Subcutaneous abdominal adipose tissue (tissue), 5 donors: ENCODE data around the gene PABPN1.
A peak's percentile ranks its signal among the peaks of the same experiment; 100 is the strongest.

ENCODE experiments used
- H3K27ac ChIP-seq: one replicate; pipeline ENCODE4 v1.7.0; 2013; ENCODE audit warnings: low read depth, mild to moderate bottlenecking, inconsistent platforms, low read length, moderate library complexity
- H3K27me3 ChIP-seq, 5 donors: one replicate each; pipeline ENCODE4 v1.7.0; 2013; ENCODE audit warnings: low read length in 5 of 5, inconsistent platforms in 1 of 5; ENCODE audit not compliant: control insufficient read depth in 5 of 5, insufficient read depth in 4 of 5
- H3K36me3 ChIP-seq, 5 donors: one replicate each; pipeline ENCODE4 v1.7.0; 2013; ENCODE audit warnings: low read length in 5 of 5; ENCODE audit not compliant: control insufficient read depth in 5 of 5, insufficient read depth in 5 of 5
- H3K4me1 ChIP-seq, 5 donors: one replicate each; pipeline ENCODE4 v1.7.0; 2013; ENCODE audit warnings: low read length in 5 of 5, mild to moderate bottlenecking in 3 of 5, moderate library complexity in 1 of 5; ENCODE audit not compliant: control insufficient read depth in 5 of 5, insufficient read depth in 5 of 5
- H3K4me3 ChIP-seq, 5 donors: one replicate each; pipeline ENCODE4 v1.7.0; 2013; ENCODE audit warnings: low read length in 5 of 5, low read depth in 1 of 5
- H3K9ac ChIP-seq, 5 donors: one replicate each; pipeline ENCODE4 v1.7.0; 2013; ENCODE audit warnings: low read length in 5 of 5, mild to moderate bottlenecking in 4 of 5, moderate library complexity in 3 of 5
- H3K9me3 ChIP-seq, 5 donors: one replicate each; pipeline ENCODE4 v1.7.0; 2013; ENCODE audit warnings: low read length in 5 of 5; ENCODE audit not compliant: control insufficient read depth in 5 of 5
- donor health status: healthy.
- donor health status: healthy.
- donor health status: healthy.
- donor health status: healthy.
- donor health status: healthy.

PABPN1 gene

GRCh38 chr14:23301288-23301968 lies 19.8 kb upstream of the PABPN1 start:
- peak overlapping the region; percentile 92 for H3K27ac ChIP-seq
- H3K9me3 ChIP-seq, result no peaks in the 10 kb centered on the region
- H3K27me3 ChIP-seq, result no peaks in the 10 kb centered on the region
- H3K4me1 ChIP-seq, result peaks cover 10 to 50% (median 41%) of the 10 kb centered on the region in 5 donors
- H3K36me3 ChIP-seq, result peaks cover 6 to 23% (median 12%) of the 10 kb centered on the region in 5 donors
- H3K4me3 ChIP-seq, result peak overlapping the region in 4 of 5 donors; percentile 75 to 89 (median 84)
- H3K9ac ChIP-seq, result peak overlapping the region in 4 of 5 donors; percentile 76 to 88 (median 84)

- no peaks in the 10 kb centered on the region for H3K27me3 ChIP-seq
- H3K4me1 ChIP-seq, result peaks cover 10 to 52% (median 46%) of the 10 kb centered on the region in 5 donors
- H3K27ac ChIP-seq, result peak overlapping the region; percentile 91
- peak overlapping the region in 4 of 5 donors; percentile 76 to 88 (median 84) for H3K9ac ChIP-seq
- peak overlapping the region in 4 of 5 donors; percentile 74 to 86 (median 78) for H3K4me3 ChIP-seq
- peaks cover 6 to 18% (median 12%) of the 10 kb centered on the region in 5 donors for H3K36me3 ChIP-seq
- H3K9me3 ChIP-seq, result no peaks in the 10 kb centered on the region
These were observed 19.3 kb upstream of the PABPN1 start for GRCh38 chr14:23301969-23302289.

GRCh38 chr14:23302290-23303225 lies 18.7 kb upstream of the PABPN1 start, which contains the start of gene PPP1R3E:
Gene PPP1R3E (minus strand): TSS chr14:23302859. CDS start chr14:23302576, 283 bp downstream.
- Histone ChIP-seq H3K36me3 (peaks cover 5 to 12% (median 8%) of the 10 kb centered on the region in 5 donors), H3K27ac (peak within 1 kb of the TSS; percentile 91), H3K27me3 (no peaks in the 10 kb centered on the region), H3K4me3 (peak within 1 kb of the TSS; percentile 74 to 88 (median 81)), H3K9ac (peak within 1 kb of the TSS; percentile 38 to 88 (median 83)), H3K4me1 (peaks cover 15 to 59% (median 52%) of the 10 kb centered on the region in 5 donors), H3K9me3 (no peaks in the 10 kb centered on the region)

- Histone ChIP-seq H3K4me3 (peak within 1 kb of the TSS; percentile 83 to 93 (median 85)), H3K9me3 (no peaks in the 10 kb centered on the region), H3K9ac (peak within 1 kb of the TSS; percentile 85 to 99 (median 92)), H3K4me1 (peaks cover 14 to 68% (median 63%) of the 10 kb centered on the region in 5 donors), H3K36me3 (peaks cover 0 to 27% (median 22%) of the 10 kb centered on the region in 5 donors), H3K27me3 (no peaks in the 10 kb centered on the region), H3K27ac (peak within 1 kb of the TSS; percentile 82)
These were observed 14.7 kb upstream of the PABPN1 start, which contains the start of gene BCL2L2 for GRCh38 chr14:23306412-23307145. Gene BCL2L2 (plus strand): TSS chr14:23306833. CDS start chr14:23307768, 935 bp downstream.

GRCh38 chr14:23307146-23307530 lies 14.1 kb upstream of the PABPN1 start:
- Histone ChIP-seq H3K4me1 (peaks cover 14 to 64% (median 59%) of the 10 kb centered on the region in 5 donors), H3K27ac (peak overlapping the region; percentile 82)

GRCh38 chr14:23307687-23308644 lies 13.3 kb upstream of the PABPN1 start:
- no peaks in the 10 kb centered on the region for H3K27me3 ChIP-seq
- peaks cover under 1 to 30% (median 25%) of the 10 kb centered on the region in 5 donors for H3K36me3 ChIP-seq
- H3K4me1 ChIP-seq, result peaks cover 14 to 57% (median 51%) of the 10 kb centered on the region in 5 donors
- peak overlapping the region; percentile 24 to 99 (median 90) for H3K9ac ChIP-seq
- no peaks in the 10 kb centered on the region for H3K9me3 ChIP-seq
- peak overlapping the region; percentile 83 to 93 (median 85) for H3K4me3 ChIP-seq
- H3K27ac ChIP-seq, result peak overlapping the region; percentile 82

More at GRCh38 chr14:23307146-23307530, 14.1 kb upstream of the PABPN1 start:
- Histone ChIP-seq H3K27me3 (no peaks in the 10 kb centered on the region), H3K36me3 (peaks cover 0 to 30% (median 25%) of the 10 kb centered on the region in 5 donors), H3K9me3 (no peaks in the 10 kb centered on the region), H3K9ac (peak overlapping the region; percentile 85 to 99 (median 92)), H3K4me3 (peak overlapping the region; percentile 83 to 93 (median 85))

- Histone ChIP-seq H3K4me3 (peak overlapping the region in 1 of 5 donors; percentile 85), H3K9ac (peak overlapping the region in 3 of 5 donors; percentile 4 to 99 (median 24)), H3K4me1 (peaks cover 14 to 54% (median 48%) of the 10 kb centered on the region in 5 donors), H3K27ac (no peak overlapping the region), H3K36me3 (peaks cover 5 to 30% (median 25%) of the 10 kb centered on the region in 5 donors), H3K9me3 (no peaks in the 10 kb centered on the region), H3K27me3 (no peaks in the 10 kb centered on the region)
These were observed 12.4 kb upstream of the PABPN1 start for GRCh38 chr14:23308721-23309445.

- Histone ChIP-seq H3K27ac (no peak overlapping the region), H3K36me3 (peaks cover 5 to 30% (median 25%) of the 10 kb centered on the region in 5 donors), H3K4me1 (peaks cover 14 to 51% (median 47%) of the 10 kb centered on the region in 5 donors), H3K27me3 (no peaks in the 10 kb centered on the region), H3K9ac (peak overlapping the region in 1 of 5 donors; percentile 39), H3K4me3 (no peak overlapping the region), H3K9me3 (no peaks in the 10 kb centered on the region)
These were observed 10.7 kb upstream of the PABPN1 start for GRCh38 chr14:23310546-23310945.
